ENCODE measurements around the gene ATAD1.

The ATAD1 gene

DNA sequence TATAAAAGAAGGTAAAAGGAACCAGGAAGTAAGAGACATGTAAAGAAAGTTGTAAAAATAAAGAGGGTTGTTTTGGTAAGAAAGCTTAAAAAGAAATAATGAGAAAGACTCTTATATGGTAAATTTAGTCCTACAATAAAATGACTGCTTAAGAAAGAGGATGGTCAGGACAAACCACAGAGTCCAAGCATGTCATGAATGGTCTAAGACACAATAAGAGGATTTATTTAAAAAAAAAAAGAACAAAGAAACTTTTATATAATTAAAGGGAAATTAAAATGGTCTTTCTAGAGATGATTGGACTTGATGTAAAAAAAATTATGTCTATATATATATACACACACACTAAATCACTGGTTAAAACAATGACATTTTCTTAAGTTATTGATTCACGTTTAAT lies 18.2 kb downstream of the ATAD1 start:
- FAIRE-seq = no peak

DNA sequence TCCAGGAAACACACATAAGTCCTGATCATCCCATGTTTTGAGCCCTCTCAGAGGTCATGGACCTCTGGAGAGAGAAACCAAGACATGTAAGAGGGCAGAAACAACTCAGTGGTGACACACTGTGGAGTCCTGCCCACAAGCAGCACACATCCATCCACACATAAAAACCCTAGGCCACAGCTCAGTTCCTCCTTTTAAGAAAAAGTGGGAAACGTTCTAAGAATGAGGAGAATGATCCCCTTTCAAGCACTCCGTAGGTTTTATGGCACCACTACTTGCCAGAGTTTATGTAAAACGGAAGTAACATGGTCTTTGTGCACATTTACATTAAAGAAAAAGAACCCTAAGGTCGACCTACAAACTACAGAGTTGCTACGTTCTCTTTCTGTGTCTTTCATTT lies 19.9 kb downstream of the ATAD1 start:
- FAIRE-seq = no peak

DNA sequence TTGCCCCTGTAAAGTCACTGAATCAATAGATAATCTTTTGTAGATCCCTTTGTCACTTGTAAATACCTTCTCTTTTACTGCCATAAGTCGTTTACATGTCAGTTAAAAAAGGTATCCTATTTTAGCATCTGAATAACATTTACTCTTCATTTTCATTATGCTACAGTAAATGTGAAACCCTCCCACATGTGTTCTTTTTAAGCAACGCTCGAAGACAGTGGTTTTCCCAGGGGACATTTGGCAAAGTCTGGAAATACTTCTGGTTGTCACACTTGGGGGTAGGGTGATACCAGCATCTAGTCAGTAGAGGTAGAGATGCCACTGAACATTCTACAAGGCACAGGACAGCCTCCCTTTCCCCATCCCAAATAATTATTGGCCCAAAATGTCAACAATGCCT lies 23.7 kb downstream of the ATAD1 start:
- no peak for FAIRE-seq

DNA sequence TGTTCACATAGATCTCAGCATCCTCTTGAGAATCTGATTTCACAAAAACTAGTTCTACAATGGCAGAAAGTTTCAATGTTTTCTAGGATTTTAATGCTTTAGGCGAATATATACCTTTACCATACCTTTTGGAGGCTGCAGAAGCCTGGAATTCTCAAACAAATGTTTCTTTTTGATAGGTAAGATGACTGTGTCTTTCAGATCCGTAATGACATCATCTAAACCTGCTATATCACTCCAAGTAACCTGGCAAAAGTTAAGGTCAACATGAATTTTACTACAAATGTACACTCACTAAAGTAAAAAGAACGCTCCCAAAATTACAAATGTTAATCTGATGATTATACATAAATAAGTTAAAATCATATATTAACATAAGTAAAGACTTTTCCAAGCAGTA lies 27.8 kb downstream of the ATAD1 start:
- peak; percentile 68 for FAIRE-seq

GRCh38 chr10:87786421-87786820 lies 31.6 kb downstream of the ATAD1 start:
- FAIRE-seq = no peak

- FAIRE-seq = no peak
Observed at GRCh38 chr10:87782721-87783120, 35.3 kb downstream of the ATAD1 start.

DNA sequence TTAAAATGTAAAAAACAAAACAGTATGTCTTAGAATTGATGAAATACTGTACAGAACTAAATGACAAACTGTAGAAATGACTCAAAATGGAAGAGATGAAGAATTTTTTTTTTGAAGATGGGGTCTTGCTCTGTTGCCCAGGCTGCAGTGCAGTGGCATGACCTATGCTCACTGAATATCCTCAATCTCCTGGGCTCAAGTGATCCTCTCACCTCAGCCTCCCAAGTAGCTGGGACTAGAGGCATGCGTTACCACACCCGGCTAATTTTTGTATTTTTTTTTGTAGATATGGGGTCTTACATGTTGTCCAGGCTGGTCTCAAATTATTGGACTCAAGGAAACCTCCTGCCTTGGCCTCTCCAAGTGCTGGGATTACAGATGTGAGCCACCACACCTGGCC lies 36.5 kb downstream of the ATAD1 start:
- FAIRE-seq = no peak

GRCh38 chr10:87776328-87776727 lies 41.7 kb downstream of the ATAD1 start:
- FAIRE-seq = no peak

GRCh38 chr10:87775766-87776165 lies 42.3 kb downstream of the ATAD1 start:
- no peak for FAIRE-seq

DNA sequence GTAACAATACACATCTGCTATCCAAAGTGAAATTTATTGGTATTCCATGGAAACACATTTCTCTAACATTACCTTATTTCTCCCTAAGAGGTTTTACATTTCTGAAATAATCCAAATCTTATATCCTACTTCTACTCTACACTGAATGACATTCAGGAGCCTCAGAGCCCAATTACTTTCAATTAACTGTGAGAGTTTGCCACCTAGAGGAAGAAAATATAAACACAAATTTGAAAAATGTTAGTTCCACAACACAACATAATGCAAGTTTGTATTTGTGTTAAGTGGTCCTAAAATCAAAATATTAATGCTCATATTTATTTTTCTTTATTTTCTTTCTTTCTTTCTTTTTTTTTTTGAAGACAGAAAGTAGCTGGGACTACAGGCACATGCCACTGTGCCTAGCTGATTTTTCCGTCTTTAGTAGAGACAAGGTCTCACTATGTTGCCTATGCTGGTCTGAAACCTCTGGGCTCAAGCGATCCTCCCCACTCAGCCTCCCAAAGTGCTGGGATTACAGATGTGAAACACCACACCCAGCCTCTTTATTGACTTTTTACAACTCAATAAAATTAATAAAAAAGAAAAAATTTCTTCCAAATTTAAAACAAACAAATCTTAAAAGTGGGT lies 46.0 kb downstream of the ATAD1 start:
- peak; percentile 98 for FAIRE-seq

- FAIRE-seq = no peak
Observed at GRCh38 chr10:87767253-87767652, 50.8 kb downstream of the ATAD1 start.

GRCh38 chr10:87765666-87766376 lies 52.2 kb downstream of the ATAD1 start:
- FAIRE-seq = no peak

GRCh38 chr10:87764072-87764934 lies 53.7 kb downstream of the ATAD1 start:
- no peak for FAIRE-seq

DNA sequence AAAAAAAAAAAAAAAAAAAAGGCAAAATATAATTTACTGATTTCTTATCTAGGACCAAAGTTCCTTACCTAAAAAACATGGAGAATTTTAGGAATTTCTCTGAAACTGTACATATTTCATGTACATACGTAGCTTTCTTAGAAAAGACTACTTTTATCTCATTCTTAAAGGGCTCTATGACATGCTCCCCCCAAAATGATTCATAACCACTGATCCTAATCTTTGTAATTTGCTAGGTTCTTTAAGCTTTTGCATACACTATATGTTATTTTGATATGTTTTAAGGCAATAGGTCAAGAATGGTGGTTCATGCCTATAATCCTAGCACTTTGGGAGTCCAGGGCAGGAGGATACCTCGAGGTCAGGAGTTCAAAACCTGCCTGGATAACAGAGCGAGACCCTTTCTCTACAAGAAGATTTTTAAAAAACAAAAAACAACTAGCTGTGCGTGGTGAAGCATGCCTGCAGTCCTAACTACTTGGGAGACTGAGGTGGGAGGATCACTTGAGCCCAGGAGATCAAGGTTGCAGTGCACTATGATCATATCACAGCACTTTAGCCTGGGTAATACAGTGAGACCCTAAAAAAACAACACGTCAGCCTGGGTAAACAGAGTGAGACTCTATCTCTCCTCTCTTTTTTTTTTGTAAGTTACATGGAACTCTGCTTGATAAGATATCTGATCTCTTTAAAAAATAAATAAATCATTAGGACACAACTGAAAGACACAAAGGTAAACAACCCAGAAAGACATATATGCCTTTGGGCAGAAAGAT lies 54.8 kb downstream of the ATAD1 start:
- FAIRE-seq = no peak

GRCh38 chr10:87761892-87762291 lies 56.1 kb downstream of the ATAD1 start:
- peak; percentile 9 for FAIRE-seq

- FAIRE-seq = no peak
Observed at GRCh38 chr10:87761153-87761552, 56.9 kb downstream of the ATAD1 start.

DNA sequence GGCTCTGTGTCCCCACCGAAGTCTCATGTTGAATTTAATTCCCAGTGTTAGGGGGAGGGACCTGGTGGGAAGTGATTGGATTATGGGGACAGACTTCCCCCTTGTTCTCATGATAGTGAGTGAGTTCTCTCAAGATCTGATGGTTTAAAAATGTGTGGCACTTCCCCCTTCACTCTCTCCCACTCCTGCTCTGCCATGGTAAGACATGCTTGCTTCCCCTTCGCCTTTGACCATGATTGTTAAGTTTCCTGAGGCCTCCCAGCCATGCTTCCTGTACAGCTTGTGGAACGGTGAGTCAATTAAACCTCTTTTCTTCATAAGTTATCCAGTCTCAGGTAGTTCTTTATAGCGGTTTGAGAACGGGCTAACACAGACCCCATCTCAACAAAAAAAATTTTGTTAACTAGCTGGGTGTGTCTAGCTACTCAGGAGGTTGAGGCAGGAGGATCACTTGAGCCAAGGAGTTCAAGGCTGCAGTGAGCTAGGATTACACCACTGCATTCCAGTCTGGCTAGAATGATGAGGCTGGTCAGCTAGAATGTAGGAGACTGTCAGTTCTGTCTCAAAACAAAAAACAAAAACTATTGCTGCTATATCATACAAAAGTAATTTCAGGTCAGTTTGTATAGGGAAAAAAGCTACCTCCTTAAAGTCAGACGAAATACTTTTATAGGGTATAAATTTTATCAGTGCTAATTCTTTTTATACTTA lies 57.7 kb downstream of the ATAD1 start:
- no peak for FAIRE-seq

GRCh38 chr10:87759551-87759950 lies 58.5 kb downstream of the ATAD1 start:
- FAIRE-seq = no peak

- FAIRE-seq = no peak
Observed at GRCh38 chr10:87757685-87758084, 60.3 kb downstream of the ATAD1 start.

DNA sequence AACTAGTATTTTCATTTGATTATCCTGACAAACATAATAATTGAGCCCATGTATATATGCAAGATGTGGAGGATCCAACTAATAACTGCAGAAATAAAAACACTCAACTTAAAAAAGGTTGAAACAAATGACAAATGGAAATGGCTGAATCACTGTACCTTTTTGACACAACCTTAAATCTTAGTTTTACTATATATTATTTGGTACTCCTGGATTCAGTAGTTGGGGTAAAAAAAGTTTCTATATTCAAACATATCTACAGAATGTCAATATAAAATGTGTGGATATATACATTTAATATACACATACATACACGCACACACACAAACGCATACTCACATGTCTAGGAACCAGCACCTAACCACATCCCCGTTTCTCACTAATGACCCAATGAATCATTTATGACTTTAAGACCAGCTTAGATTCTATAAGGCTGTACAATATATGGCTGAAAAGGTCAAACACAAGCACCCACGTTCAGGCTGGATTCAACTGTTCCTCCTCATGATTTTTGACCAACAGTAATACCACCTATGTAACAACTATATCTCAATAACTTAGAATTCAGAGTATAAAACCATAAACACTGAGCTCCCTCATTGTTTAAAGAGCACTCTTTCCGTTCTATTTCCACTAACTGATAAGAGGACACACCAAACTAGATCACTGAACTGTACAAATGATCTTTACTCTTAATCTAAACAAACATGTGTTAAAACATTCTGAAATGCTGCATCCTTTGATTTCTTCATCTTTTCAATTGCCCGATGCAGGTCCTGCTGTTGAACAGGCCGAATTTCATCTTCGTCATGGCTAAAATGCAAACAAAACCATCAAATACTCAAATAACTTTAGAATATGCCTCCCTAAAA lies 63.8 kb downstream of the ATAD1 start:
- no peak for FAIRE-seq

DNA sequence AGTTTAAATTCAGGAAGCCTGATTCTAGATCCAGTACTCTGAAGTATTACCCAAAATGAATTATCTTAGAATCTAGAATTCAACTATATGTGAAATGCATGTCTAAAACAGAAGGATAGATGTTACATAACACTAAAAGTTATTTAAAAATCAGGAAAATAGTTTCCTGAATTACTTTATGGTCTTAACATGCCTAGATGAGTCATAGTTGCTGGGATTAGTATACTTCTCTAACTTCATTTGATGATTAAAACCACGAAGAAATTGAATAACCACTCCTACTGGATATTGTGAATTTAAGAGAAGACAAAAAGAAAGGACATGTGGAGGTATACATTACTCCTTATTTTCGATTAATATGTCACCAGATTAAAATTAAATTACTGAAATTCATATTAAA lies 65.5 kb downstream of the ATAD1 start:
- no peak for FAIRE-seq
